HG03469 (cell line): Measurements from ENCODE around the gene MTHFD1.

Source experiments
- ATAC-seq: cut with Tn5 transposase; IDR thresholded peaks from one replicate; pipeline ENCODE4 v1.9.1; 2021; ENCODE audit warnings: mild to moderate bottlenecking, moderate library complexity, moderate number of reproducible peaks; ENCODE audit not compliant: unreplicated experiment

The MTHFD1 gene

DNA sequence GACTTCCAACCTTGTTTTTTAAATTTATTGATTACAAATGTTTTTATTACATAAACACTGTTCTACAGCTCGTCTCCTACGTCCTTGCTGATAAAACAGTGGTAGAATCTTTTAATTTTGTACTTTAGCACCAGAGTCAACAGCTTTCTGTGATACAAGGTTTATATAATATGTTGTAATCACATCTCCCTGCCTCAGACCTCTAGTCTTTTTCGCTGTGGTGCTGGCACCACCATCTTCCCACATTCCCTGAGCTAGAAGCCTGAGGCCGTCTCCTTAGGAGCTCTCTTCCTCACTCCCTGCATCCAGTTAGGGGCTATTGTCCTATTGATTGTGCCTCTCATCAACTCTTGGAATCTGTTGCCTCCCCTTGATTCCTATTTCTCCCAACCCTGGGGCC lies 17.1 kb downstream of the MTHFD1 start:
- ATAC-seq = no peak

DNA sequence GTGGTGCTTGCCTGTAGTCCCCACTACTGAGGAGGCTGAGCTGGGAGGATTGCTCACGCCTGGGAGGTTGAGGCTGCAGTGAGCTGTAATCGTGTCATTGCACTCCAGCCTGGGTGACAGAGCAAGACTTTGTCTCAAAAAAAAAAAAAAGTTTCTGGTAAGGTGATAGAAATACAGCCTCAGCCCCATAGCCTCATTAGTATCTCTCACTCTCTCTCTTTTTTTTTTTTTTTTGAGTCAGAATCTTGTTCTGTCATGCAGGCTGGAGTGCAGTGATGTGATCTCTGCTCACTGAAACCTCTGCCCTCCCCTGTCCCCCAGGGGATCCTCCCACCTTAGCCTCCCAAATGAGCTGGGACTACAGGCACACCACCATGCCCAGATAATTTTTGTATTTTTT lies 19.2 kb downstream of the MTHFD1 start:
- no peak for ATAC-seq

DNA sequence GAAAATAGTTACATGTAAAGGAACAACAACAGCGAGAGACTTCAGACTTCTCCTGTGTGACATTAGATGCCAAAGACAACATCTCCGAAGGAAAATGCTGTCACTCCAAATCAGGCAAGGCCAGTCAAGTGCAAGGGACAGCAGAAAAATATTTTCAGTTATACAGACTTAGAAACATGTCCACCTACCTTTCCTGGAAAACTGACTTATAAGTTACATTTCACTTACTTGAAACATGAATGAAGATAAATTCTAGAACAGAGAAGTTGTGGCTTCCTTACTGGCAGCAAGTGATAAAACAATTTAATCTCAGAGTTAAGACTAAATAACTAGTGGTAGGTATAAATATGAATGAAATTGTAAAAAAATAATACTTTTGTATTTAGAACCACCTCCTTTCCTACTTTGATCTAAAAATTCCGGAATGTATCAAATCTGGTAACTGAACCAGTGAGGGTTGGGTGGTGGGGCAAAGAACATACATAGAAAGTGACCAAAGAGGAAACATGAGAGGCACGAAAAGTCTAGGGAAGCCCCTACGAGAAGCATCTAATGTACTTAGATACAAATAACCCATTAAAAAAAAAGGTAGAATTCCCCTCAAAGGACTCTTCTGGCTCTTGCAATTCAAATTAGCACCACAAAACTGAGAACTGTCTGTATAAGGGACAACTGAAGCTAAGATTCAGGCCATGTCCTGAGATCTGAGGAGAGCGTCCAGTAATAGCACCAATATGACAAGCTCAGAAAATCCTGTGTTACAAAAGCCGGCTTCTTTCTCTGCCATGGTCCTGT lies 21.2 kb downstream of the MTHFD1 start:
- ATAC-seq = no peak

DNA sequence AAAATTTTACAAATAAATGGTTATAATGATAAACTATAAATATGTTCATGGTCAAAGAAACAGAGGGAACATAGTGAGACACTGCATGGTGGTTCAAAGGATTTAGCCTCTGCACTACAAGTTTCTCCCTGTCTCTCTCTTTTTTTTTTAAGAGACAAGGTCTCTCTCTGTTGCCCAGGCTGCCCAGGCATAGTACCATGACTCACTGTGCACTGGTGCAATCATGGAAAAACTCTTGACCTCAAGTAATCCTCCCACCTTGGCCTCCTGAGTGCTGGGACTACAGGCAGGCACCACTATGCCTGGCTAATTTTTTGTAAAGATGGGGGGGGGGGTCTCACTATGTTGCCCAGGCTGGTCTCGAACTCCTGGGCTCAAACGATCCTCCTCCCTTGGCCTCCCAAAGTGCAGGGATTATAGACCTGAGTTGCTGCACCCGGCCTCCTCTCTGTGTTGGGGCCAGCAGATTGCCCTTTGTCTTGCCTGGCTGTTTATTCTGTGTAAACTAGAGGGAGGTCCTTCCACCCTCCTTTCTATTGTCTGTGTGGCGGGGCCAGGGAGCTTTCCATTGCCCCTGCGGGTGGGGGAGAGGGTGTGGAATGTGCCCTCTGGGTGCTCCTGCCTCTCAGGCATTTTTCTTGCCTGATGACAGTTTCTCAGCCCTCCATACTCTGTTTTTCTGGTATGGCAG lies 22.1 kb downstream of the MTHFD1 start:
- ATAC-seq = no peak

DNA sequence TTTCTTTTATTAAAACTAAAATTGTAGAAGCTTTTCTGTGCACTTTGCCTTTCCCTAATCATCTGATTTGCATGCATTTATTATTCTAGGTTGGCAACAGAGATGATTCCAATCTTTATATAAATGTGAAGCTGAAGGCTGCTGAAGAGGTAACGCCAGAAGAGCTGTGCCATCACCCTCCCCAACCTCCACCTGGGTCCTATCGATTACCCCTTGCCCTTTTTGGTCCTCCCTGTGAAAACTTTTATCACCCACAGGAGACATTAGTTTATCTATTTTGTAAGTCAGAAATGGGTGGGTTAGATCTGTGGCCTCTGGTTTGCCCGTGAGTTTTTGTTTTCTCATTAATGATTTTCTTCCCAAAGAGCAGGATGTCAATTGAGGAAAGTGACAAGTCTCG lies 22.8 kb downstream of the MTHFD1 start:
- no peak for ATAC-seq

DNA sequence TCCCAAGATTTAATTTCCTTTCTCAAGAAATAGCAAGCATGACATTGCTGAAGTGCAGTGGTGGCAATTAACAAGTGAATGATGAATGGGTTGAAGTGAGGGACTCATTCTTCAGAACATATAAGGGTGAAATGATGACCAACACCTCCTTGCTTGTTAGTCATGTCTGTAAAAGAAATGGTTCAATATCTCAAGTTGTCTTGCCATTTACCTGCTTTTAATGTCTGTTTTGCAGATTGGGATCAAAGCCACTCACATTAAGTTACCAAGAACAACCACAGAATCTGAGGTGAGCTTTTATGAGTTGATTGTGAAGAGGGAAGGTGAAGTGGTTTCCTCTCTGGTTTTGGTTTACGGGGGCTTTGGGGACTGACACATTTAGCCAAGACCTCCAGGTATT lies 24.1 kb downstream of the MTHFD1 start:
- ATAC-seq = no peak

DNA sequence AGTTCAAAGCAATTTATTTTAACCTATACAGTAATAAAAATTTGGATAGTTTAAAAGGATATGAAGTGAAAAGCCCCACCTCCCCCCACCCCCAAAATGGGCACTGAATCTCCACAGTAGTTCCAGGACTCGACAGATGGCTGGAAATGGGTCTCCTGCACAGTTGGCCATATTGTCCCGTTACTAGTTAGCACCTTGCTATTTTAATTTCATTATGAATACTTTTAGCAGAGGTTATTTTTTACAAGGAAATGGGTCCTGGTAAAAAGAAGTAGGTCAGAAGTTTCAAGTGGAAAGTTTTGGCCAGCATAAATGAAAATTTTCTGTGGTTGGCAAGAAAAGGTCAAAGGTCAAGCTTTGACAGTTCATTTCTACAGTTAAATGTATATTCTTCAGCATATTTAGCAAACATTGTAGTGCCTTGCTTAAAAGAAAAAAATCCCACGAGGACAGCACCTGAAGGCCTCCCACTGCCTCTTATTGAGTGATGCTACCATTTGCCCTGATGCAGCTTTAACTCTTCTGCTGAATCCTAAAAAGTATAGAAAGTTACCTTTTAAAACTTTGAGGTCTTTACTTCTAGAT lies 28.3 kb downstream of the MTHFD1 start:
- no peak for ATAC-seq

DNA sequence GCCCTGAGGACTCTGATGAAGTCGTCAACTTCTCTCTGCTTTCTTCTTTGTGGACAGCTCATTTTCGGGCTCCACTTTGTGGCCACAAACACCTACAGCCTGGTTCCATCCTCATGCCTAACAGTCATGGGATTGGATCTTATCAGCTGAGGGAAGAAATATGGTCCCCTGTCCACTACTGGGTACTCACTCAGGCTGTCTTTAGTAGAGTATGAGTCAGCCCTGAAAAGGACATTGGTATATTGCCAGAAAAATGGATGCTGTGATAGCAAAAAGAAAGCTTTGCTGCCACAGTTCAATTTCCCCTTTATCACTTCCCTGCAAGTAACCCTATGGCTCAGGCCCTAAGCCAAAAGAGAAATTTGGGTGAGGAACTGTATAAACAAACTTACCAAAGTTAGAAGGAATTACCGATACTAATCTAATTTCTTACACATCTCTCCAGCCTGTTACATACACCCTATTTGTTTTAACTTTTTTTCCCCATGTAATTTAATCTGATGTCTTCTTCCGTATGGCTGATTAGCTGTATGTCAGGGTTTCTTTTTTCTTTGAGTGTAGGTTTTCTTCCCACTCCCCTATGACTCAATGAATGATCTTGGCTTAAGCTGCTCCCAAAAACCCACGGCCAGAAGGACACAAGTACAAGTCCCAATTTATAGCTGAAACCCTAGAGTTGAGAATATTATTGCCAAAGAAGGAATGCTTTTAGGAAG lies 29.1 kb downstream of the MTHFD1 start:
- no peak for ATAC-seq

DNA sequence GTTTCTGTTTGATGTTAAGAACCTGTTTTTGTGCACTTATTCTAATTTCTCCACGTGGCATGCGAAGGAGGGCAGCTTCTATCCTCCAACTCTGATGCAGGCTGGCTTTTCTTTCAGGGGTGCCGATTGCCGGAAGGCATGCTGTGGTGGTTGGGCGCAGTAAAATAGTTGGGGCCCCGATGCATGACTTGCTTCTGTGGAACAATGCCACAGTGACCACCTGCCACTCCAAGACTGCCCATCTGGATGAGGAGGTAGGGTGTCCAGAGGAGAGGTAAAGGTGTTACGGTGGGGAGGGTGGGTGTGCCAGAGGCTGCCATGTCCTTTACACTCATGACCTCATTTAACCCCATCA lies 29.6 kb downstream of the MTHFD1 start:
- ATAC-seq = no peak

DNA sequence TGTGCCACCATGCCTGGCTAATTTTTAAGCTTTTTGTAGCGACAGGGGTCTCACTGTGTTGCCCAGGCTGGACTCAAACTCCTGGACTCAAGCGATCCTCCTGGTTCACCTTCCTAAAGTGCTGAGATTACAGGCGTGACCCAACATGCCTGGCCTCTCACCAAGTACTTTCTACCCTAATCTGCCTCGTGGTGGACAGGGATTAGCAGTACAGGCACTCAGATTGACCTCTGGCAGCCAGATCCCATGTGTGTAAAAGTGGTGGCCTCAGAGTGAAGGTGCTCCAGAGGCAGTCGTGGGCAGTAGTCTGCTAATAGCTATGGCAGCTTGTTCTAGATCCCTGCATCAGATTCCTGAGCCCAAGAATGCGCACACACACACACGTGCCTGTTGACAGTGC lies 30.9 kb downstream of the MTHFD1 start:
- no peak for ATAC-seq

DNA sequence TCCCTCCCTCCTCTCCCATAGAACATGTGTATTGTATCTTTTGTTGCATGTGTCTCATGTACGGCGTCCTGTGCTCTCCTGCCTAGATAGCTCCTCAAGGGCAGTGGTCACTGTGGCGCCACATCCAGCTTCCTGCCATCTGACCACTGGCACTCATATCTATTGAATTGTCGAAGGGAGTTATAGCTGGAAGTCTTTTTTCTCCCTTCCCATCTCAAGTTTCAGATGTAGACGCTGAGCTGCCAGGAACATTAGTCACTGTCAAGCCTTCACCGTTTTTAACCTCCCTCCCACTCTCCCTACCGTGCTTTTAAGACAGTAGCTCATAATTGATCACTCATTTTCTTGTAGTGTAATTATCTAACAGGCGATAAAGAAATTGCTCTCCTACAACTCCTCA lies 33.0 kb downstream of the MTHFD1 start:
- no peak for ATAC-seq

DNA sequence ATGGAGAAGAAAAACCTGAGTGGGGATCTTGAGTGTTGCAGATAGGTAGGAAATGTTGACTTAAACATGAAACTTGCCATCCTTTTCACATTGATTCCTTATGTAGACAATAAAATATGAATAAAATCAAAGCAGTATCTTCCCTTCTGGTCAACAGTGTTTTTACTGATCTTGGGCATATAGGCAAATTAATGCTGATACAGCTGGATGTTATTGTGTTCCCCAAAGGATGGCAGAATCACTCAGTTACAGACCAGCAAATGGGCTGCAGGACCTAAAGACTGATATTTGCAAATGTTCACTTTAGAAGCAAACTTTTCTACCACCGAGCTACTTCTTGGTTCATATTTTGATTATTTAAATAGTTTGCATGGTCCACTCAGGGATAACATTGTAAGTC lies 33.9 kb downstream of the MTHFD1 start:
- no peak for ATAC-seq

DNA sequence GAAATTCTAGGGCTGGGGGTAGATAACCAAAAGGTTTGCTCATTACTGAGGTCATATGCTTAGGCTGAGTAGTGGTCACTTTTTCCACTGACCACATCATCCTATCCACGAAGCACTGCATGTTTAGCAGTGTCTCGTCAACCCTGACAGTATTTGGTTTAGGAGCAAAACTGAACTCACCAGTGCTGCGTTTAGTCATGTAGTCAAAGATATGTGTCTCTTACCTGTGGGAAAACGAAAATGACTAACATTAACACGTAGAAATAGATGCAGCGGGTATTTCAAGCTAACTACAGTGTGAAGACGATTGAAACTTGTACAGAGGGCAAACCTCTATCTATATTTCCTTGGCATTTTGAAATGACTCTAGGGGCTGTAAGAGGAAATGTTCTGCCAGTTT lies 34.6 kb downstream of the MTHFD1 start:
- ATAC-seq = no peak

DNA sequence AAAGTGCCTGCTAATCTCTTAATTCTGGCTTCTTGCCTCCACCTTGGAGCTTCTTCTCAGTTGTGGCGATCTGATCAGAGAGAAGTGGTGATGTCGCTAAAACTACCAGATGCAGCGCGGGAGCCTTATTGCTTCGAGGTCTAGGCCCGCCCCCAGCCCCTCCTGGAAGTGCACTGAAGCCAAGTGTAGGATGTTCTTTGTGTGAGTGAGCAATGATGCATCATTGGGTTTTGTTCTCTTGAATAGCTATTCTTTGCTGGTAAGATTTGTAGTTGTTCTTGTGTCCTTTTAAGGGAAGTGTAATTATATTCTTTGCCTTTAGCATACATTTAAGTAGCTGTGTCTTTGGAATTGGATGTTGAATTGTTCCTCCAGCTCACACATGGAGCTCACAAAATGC lies 35.8 kb downstream of the MTHFD1 start:
- no peak for ATAC-seq

DNA sequence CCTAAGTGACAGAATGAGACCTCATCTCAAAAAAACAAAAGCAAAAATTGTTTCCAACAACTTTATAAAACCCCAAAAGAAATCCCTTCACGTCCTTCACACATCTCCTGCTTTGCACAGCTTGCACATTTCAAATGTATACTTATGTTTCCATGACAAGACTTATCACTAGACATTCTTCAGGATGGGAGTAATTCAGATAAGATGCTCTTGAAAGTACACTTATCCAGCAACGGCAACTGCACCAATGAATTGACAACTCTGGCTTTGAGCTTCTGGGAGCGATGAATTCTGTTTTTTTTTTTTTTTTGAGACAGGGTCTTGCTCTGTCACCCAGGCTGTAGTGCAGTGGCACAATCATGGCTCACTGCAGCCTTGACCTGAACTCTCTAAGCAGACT lies 46.4 kb downstream of the MTHFD1 start:
- ATAC-seq = no peak

DNA sequence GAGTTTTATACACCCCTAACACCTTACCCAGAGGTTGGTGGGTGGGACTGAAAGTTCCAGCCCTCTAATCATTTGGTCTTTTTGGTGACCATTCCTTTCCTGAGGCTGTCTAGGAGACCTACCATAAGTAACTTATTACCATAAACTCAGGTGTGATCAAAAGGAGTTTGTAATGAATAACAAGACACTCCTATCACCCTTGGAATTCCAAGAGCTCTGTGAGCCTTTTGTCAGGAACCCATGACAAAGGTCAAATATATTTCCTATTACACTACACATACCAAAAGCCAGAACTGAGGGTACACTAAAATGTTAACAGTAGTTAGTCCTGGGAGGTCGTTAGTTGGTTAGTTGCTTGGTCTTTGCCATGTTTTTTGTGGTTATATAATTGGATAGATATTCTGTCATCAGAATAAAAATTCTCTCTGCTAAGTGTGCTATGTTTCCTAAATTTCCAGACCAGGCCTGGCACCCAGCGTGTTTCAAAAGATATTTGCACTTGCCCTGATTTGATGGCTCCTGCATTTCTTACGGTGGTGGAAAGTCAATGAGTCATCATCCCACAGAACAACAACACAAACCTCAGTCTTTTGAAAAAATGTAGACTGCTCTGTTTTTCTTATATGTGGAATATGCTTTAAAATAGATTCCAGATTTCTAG lies 50.2 kb downstream of the MTHFD1 start:
- ATAC-seq = no peak

DNA sequence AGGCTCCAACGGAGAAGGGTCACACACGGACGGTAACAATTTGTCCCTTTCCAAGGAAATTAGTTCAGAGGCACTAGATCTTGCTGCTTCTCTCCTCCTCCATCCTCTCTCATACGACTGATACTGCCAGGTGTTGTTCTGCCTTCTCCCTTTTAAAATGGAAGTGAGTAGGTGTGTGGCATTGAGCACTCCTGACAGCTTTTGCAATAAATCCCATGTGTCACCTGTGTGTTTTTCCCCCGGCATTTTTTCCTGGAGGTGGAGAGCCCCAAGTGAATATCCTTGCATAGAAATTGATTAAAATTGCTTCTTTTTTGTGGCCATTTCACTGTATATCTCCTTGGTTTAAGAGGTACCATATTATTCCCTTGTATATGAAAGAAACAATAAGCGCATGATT lies 51.0 kb downstream of the MTHFD1 start:
- no peak for ATAC-seq

DNA sequence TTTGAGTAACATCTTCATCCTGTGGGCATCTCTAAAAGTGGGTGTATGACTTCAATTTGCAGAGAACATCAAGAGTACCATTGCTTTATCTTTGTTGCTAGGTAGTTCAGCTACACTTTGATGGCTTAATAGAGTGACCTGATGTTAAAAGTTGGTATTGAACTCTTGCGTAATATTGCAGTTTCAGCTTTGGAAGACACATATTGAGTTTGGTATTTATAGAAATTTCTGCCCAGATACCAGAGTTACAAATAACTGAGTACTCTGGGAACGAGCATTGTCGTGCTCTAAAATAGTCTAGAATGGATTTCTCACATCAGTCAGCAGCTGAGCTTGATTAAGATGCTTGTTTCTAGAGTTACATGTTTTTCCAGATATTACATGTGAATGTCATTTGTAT lies 52.3 kb downstream of the MTHFD1 start:
- no peak for ATAC-seq

DNA sequence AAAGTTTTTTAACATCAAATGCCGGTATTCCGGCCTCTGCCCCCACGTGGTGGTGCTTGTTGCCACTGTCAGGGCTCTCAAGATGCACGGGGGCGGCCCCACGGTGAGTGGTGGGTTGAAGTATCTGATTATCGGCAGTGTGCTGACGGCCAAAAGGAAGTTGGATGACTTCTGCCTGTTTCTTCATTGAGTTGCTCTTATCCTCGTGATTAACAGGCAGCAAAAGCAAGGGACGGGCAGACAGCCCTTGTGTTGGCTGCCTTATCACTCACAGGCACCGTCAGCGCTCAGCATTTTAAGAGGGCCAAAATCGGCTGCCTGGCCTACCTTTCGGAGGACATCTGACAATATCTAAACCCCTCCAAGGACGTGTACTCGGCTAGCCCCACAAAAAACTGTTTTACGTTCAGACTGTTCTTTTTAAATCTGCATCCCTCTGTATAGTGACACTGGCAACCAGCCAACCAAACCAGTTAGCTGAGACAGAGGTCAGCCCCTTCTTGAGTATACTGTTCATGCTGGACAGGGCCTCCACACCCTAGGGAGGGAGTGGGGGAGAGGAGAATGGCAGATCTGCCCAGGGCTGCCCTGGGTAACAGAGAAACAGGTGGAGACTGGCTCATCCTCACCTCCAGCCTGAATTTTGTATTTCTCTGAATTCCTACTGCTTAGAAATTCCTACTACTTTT lies 54.3 kb downstream of the MTHFD1 start:
- no peak for ATAC-seq

DNA sequence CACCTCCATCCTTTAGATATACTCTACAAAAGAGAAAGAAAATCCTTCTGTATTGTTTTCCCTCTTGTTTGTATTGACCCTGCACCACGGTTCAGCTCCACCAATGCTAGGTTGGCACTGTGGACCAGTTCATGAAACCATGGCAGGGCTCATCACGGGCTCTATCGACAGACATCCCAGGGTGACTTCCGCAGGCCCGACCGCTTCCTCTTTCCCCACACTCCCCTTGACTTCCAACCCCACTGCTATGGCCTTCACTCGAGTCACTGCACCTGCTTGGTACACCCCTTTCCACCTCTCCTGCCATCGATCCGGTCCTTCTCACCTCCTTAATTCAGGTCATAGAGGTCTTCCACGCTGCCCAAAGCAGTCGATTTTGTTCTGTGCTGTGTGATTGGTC lies 56.0 kb downstream of the MTHFD1 start:
- ATAC-seq = no peak
